Superior temporal gyrus (tissue), 1 donor: ENCODE data around the gene MMP23B.

ENCODE experiments used
- DNase-seq: peaks from one replicate; pipeline ENCODE4 v3.0.0-alpha.2; 2016; ENCODE audit errors: extremely low spot score

Gene MMP23B

DNA sequence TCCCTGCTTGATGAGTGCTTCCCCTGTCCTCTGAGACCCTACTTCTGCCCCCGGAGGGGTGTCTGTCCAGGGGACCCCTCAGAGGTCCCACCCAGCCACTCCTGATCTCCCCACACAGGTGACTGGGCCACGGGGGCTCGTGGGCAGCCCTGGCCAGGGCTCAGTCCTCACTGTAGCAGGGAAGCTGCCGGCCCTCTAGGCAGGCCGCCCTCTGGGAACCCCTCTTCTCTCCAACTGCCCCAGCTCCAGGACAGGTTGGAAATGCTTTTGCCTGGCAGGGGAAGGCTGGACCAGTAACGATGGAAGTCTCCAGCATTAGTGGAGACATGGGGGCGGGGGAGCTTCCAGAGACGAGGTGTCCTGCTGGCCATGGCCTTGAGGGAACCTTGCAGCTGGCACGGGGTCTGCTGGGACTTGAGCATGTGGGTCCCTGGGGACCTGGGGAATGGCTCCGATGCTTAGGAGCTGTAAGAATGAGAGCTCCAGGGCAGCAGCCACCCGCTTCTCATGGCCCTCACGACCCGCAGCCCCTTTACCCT lies 28.9 kb upstream of the MMP23B start:
- DNase-seq = no peak

- DNase-seq = no peak
Observed at GRCh38 chr1:1603671-1604373, 28.2 kb upstream of the MMP23B start.

DNA sequence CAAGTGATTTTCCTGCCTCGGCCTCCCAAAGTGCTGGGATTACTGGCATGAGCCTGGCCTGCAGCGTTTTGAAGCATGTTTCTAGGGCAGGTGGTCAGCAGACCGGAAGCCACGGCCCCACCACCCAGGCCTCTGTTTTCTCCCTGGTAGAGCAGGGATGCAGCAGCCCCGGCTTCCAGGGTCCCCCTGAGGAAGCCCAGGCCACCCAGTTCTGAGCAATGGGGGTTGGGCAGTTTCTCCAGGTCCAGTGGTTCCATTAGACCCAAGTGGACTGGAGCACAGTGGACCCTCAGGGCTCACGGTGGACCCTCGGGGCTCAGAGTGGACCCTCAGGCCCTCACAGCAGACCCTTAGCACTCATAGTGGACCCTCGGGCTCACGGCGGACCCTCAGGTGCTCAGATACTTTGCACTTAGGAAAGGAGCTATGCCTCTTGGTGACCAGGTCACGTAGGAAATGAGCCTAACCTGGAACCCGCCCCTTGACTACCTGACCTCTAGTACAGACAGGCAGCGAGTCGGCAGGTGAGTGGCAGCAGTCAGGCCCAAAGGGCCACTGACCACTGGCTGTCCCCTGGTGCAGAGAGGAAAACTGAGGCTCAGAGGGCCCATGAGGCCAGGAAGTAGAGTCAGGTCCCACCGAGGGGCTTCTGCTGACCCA lies 27.5 kb upstream of the MMP23B start:
- DNase-seq = no peak

- no peak for DNase-seq
Observed at GRCh38 chr1:1605034-1605591, 26.9 kb upstream of the MMP23B start.

DNA sequence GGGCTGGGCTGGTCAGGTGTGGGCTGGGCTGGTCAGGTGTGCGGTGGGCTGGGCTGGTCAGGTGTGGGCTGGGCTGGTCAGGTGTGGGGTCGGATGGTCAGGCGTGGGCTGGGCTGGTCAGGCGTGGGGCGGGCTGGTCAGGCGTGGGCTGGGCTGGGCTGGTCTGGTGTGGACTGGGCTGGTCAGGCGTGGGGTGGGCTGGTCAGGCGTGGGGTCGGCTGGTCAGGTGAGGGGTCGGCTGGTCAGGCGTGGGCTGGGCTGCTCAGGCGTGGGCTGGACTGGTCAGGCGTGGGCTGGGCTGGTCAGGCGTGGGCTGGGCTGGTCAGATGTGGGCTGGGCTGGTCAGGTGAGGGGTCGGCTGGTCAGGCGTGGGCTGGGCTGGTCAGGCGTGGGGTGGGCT lies 26.2 kb upstream of the MMP23B start:
- DNase-seq = no peak

DNA sequence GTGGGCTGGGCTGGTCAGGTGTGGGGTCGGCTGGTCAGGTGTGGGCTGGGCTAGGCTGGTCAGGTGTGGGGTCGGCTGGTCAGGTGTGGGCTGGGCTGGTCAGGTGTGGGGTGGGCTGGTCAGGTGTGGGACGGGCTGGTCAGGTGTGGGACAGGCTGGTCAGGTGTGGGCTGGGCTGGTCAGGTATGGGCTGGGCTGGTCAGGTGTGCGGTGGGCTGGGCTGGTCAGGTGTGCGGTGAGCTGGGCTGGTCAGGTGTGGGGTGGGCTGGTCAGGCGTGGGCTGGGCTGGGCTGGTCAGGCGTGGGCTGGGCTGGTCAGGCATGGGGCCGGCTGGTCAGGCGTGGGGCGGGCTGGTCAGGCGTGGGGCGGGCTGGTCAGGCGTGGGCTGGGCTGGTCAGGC lies 25.7 kb upstream of the MMP23B start:
- DNase-seq = no peak

- DNase-seq = no peak
Observed at GRCh38 chr1:1609822-1610485, 22.0 kb upstream of the MMP23B start.

DNA sequence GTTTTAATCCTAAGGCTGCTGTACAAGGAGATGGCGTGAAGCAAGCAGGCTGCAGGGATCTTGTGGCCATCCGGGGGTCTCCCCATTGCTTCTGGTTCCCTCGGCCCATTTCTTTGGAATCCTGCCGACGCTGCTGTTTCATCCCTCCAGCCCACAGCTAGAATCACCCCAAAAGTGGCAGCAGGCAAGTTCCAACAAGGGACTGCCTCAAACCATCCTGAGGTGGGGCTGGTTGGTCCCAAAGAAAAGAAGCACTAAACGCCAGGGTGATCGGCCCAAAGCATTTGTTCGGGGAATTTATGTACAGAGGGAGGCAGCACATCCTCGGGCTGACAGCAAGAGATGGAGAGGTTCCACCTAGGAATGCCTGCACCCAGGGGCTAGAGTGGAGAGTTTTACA lies 21.2 kb upstream of the MMP23B start:
- no peak for DNase-seq

DNA sequence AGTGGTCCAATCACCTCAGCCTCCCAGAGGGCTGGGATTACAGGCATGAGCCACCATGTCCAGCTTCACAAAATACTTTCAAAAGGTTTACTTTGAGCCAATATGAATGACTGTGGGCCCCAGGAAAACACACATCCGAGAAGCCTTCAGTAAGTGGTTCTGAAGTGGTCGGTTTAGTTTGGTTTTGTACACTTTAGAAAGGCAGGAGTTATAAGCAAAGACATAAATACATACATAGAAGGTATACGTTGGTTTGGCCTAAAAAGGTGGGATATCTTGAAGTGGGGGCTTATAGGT lies 19.9 kb upstream of the MMP23B start:
- DNase-seq = no peak

GRCh38 chr1:1613509-1614082 lies 18.4 kb upstream of the MMP23B start:
- DNase-seq = no peak

GRCh38 chr1:1614204-1614953 lies 17.6 kb upstream of the MMP23B start:
- peak; percentile 38 for DNase-seq

DNA sequence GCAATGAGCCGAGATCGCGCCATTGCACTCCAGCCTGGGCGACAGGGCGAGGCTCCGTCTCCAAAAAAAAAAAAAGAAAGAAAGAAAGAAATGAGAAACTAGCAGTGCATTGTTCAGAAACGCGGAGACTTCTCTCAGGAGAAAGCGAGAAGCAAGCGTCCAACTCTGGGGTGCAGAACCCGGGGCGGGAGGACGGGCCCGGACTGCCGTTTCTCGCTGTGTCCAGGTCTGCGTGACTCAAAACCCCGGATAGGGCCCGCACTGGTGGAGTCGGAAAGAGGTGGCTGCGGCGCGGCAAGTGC lies 17.1 kb upstream of the MMP23B start:
- no peak for DNase-seq

DNA sequence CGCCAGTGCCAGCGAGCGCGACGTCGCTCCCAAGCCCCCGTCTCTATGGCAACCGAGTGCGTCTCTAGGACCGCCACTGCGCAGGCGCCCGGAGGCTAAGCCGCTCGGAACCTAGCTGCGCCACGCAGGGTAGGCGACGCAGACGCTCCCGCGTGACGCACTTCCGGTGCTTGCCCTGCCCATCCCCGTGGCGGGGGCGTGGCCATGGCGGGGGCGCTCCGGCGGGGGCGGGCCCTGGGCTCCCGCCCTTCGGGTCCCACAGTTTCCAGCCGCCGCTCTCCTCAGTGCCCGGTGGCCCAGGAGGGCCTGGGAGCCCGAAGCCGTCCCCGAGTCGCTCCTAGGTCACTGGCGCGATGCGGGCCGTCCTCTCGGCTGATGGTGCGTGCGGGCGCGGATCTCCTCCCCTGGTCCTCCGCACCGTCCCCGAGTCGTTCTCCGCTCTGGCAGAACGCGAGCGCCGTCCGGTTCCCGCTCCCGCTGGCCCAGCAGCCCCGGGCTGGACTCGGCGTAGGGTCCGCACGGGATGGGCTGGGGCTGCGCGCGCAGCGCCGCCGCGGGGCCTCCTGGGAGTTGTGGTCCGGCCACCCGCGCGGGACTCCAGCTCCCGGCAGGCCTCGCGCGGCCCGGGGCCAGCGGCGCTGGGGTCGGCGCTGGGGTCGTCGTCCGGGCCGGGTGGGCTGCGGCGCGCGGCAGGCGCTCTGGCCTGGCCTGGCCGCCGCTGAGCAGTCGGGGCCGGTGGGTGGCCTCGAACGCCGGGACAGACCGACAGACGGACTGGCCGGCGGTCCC lies 16.5 kb upstream of the MMP23B start, which contains the start of gene MIB2:
Gene MIB2 (plus strand): TSS at position 245 of the 789 bp plus-strand sequence. CDS start 7,953 bp downstream, outside the sequence.
- peak; percentile 98 for DNase-seq

DNA sequence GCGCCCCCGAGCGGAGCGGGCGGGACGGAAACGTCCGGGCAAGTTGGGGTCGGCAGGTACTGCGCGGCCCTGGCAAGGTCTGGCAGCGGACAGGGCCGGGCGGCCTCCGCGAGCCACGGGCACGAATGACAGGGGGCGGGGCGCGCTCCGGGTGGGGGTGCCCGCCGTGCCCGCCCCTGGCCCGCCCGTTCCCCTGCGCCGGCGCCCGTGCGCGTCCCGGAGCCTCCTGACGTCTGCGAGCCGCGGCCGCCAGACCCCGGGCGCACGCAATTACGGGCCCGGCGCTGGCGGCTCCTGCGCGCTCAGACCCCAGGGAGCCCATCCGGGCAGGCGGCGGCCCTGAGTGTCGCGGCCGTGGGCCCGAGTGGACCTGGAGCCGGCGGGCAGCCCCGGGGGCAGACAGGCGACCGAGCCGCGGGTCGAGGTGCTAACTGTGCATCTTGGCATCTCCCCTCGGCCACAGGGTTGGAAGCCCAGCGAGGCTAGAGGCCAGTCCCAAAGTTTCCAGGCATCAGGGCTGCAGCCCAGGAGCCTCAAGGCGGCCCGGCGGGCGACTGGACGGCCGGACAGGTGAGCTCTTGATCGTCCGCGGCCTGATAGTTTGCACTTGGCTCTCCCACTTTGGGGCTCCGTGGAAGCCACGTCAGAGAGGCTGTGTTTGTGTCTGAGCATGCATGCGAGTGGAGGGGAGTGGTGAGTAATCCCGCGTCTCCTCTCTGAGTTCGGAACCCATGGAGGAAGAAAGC lies 15.8 kb upstream of the MMP23B start:
- no peak for DNase-seq

- no peak for DNase-seq
Observed at GRCh38 chr1:1616838-1617237, 15.1 kb upstream of the MMP23B start.

- DNase-seq = no peak
Observed at GRCh38 chr1:1617516-1617915, 14.5 kb upstream of the MMP23B start.

DNA sequence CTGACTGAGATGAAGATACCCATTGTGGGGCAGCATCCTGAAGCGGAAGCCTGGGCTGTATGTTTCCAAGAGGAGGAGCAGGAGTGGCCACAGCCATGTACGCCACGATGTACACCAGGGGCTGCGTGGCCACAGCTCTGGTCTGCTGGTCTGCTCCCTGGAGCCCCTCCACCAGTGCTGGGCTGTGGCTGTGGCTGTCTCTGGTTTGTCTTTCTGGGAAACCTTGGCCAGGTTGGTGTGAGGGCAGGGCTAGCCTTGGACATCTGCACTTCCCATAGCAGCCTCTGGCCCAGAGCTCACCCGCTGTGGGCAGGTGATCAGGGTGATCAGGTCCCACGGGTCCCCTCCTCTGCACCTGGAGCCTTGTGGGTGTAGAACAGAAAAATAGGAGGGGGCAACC lies 14.0 kb upstream of the MMP23B start:
- no peak for DNase-seq

DNA sequence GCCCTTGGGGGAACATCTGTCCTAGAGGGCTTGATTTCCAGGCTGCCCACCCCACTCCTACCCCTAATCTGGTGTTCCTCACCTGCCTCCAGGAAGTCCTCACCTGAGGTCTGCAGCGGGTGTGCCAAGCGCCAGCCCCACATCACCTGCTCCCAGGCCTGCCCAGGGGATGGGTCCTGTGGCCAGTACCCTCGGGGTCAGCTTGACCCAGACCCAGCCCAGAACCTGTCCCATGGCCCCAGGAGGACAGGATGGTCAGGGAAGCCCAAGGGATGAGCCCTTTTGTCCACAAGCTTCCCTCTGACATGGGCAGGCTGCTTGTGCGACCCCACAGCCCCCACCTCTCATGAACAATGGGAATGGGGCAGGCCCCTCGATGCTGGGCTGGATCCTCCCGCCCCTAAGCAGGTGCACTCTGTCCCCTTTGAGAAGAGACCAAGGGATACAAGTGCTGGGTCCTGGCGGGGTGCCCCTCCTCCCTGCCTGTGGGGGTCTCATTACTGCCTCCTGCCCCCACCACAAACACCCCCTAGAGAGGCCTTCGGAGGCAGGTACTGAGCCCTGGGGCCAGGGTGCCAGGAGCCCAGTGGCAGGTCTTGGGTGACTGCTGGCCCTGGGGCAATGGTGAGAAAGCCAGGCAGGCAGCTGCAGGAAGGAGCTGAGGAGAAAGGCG lies 13.4 kb upstream of the MMP23B start:
- DNase-seq = no peak

- DNase-seq = no peak
Observed at GRCh38 chr1:1619917-1620361, 12.0 kb upstream of the MMP23B start.
